HPDE6-E6E7 (cell line): Measurements from ENCODE around the gene MEI1.
"Not testable (repeated sequence)": the region's sequence is repeated elsewhere in the genome, so short reads cannot be mapped to it uniquely, and the experiment has no call there.

Source experiments
- DNase-seq: peaks from one replicate; pipeline ENCODE4 v3.0.0; 2011; ENCODE audit warnings: missing footprints; ENCODE audit errors: extremely low spot score

Gene MEI1

GRCh38 chr22:41683052-41683451, 16.3 kb upstream of the MEI1 start:
- DNase-seq, result no peak

GRCh38 chr22:41683616-41684015, 15.7 kb upstream of the MEI1 start:
- no peak for DNase-seq

DNA sequence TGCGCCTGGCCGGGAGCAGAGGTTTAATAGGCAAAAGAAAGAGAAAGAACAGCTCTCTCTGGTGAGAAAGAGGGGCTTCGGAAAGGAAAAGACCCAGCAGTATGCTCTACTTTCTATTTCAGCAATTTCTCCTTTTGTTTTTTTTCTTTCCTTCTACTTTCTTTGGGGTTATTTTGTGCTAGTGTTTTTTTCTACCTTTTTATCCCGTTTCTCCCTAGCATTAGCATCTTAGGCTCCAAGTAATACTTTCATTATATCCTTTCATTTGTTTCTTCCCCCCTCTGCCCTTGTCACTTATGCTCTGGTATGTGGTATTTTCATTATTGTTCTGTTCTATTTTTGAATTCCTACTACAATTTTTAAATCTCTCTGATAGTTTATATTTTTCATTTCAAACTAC, 15.1 kb upstream of the MEI1 start:
- DNase-seq, result no peak

DNA sequence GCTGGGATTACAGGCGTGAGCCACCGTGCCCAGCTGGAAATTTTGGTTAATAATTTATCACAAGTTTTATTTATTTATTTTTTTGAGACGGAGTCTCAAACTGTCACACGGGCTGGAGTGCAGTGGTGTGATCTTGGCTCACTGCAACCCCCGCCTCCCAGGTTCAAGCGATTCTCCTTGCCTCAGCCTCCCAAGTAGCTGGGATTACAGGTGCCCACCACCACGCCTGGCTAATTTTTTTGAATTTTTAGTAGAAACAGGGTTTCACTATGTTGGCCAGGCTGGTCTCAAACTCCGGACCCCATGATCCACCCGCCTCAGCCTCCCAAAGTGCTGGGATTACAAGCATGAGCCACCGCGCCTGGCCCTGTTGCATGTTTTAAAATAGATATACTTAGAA, 12.4 kb upstream of the MEI1 start:
- not testable (repeated sequence) for DNase-seq

DNA sequence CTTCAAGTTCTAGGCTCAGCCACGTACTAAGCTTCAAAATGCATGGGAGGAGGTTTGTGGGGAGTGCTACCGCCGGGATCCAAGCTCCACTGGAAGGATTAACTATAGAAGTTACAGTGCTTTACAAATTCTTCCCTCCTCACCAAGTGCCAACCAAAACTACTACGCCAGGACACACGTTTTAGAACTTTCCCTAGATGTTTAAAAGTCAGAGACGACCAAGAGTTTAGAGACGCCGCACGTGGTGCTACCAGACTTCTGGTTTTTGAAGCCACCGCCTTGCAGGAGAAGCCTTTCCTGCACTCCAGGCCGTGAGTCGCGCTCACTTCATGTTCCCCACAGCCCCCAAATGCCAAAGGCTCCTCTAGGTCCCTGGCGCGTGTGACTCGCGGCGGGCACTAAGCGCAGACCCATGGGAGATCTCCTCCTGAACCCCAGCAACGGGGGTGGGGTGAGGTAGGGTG, 11.4 kb upstream of the MEI1 start:
- DNase-seq, result no peak

DNA sequence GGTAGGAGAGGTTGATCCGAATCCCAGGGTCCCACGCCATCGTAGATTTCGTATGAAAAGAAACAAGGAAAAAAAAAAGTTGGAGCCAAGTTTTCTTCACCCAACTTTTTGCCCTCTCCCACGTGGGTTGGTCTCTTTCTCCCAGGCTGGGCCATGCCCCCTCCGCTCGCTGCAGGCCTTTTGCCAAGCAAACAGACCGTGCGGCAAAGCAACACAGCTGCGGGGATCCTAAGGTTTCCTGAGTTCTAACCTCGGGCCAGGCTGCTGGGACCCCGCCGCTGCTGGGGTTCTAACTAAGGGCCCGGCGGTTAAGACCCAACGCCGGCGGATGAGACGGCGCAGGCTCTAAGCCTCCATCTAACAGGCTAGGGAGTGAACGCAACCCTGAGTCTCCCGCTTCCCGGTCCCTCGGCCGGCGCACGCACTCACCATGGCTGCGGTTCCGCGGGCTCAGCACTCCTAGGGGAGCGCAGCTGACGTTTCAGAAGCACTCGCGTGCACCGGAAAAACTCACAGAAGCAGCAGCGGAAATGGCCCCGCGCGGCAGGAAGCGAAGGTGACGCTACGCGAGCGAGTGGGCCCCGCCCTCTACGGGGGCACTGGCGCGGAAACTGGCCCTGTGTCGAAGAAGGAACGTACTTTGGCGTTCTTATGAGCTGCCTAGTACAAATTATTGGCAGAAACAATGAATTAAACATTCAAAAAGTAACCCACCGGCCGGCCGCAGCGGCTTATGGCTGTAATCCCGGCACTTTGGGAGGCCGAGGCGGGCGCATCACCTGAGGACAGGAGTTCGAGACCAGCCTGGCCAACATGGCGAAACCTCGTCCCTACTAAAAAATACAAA, 10.7 kb upstream of the MEI1 start, which contains the start of gene SNU13:
Gene SNU13 (minus strand): TSS at position 503 of the 847 bp plus-strand sequence. CDS start 71 bp downstream, at position 432.
- DNase-seq, result peak; percentile 87

- no peak for DNase-seq
These were observed 8.8 kb upstream of the MEI1 start for GRCh38 chr22:41690476-41690875.

DNA sequence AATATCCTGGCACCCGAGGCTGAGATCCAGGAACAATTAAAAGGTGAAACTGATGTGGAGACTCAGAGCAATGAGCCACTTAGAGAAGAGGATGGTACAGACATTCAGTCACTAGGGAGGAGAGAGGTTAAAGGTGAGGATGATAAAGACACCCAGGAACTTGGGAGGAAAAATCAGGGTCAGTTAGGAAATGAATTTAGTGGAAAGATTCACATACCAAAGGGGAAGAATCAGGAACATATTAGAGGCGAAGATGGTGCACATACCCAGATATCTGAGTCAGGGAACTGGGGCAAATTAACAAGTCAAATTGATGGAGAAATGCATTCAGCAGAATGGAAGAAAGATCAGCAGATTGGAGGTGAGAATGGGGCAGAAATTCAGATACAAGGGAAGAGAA, 4.1 kb upstream of the MEI1 start:
- DNase-seq, result no peak

- DNase-seq, result no peak
These were observed 2.6 kb upstream of the MEI1 start for GRCh38 chr22:41696703-41697102.

- peak; percentile 74 for DNase-seq
These were observed 2.1 kb upstream of the MEI1 start for GRCh38 chr22:41697126-41697775.

DNA sequence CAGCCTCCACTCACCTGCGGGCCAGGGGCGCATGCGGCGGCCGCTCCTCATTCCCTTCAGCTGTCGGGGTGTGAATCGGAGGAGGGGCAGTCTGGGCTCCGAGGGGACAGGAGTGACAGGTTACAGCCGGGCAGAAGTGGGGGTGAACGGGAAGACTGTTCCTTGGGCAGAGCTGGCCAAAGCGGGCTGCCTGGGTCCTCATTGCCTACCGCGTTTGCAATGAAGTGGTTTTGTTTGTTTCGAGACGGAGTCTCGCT, 733 bp downstream of the MEI1 start:
- no peak for DNase-seq

GRCh38 chr22:41702763-41703162, 3.5 kb downstream of the MEI1 start:
- no peak for DNase-seq

GRCh38 chr22:41709341-41709740, 10.0 kb downstream of the MEI1 start:
- no peak for DNase-seq

DNA sequence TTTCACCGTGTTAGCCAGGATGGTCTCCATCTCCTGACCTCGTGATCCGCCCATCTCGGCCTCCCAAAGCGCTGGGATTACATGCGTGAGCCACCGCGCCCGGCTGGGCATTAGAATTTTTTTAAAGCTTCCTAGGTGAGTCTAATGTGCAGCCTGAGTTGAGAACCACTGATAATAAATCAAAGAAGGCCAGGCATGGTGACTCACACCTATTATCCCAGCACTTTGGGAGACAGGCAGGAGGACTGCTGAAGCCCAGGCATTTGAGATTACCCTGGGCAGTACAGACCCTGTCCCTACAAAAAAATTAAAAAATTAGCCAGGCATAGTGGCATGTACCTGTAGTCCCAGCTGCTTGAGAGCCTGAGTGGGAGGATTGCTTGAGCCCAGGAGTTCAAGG, 13.7 kb downstream of the MEI1 start:
- no peak for DNase-seq

DNA sequence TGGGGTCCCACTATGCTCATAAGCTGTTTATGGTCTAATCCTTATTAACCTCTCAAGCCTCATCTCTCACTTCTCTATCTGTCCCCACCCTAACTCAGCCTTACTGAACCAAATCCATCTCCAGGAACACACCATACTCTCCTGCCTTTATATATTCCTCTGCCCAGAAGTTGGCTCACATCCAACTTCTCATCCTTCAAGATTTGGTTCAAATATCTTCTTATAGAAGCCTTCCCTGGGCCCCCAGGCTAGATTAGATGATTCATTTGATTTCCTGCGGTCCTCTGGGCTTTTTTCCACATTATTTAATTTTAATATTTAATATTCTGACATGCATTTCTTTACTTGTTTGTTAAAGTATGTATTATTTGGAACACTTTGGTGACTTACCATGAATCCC, 23.2 kb downstream of the MEI1 start:
- no peak for DNase-seq

DNA sequence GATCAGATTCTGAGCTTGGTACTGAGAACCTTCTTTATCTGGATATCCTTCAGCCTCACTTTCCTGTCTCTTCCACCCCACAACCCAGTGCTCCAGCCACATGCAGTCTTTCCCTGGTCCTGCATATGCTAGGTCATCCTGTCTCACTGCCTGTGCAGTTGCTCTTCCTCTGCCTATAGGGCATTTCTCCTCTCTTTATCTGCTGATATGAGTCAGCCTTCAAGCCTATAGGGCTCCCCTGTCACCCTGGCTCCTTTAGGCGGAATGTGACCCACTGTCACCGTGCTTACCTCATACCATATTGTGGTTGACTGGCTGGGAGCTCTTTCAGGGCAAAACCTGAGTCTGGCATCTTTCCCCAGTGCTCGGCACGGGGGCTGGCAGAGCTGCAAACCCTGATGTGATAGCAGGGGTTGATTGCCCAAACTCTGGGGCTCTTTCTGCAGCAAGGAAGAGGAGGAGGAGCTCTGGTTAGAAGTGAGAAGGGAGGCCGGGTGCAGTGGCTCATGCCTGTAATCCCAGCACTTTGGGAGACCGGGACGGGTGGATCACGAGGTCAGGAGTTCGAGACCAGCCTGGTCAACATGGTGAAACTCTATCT, 26.3 kb downstream of the MEI1 start:
- DNase-seq, result no peak

GRCh38 chr22:41731609-41732008, 32.3 kb downstream of the MEI1 start:
- no peak for DNase-seq

- DNase-seq, result no peak
These were observed 32.9 kb downstream of the MEI1 start for GRCh38 chr22:41732096-41732772.

DNA sequence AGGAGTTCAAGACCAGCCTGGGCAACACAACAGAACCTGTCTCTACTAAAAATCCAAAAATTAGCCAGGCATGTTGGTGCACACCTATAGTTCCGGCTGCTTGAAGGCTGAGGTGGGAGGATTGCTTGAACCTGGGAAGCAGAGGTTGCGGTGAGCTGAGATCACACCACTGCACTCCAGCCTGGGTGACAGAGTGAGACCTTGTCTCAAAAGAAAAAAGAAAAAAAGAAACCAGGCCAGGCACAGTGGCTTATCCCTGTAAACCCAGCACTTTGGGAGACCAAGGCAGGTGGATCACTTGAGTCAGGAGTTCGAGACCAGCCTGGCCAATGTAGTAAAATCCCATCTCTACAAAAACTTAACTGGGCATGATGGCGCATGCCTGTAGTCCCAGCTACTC, 33.9 kb downstream of the MEI1 start:
- not testable (repeated sequence) for DNase-seq

- no peak for DNase-seq
These were observed 40.3 kb downstream of the MEI1 start for GRCh38 chr22:41739576-41739975.

- DNase-seq, result no peak
These were observed 43.6 kb downstream of the MEI1 start for GRCh38 chr22:41742918-41743317.

- no peak for DNase-seq
These were observed 46.7 kb downstream of the MEI1 start for GRCh38 chr22:41745968-41746367.
